Measurements from ENCODE around the gene KIAA0586. TPM values are rescaled to one million over a fixed set of nuclear protein-coding genes. Genes with fewer than 3 reads are reported as not detected.
"Not testable (repeated sequence)": the region's sequence is repeated elsewhere in the genome, so short reads cannot be mapped to it uniquely, and the experiment has no call there.

Gene KIAA0586
- total RNA-seq, 1 donor from 2014 or later: 26.9 TPM

- DNase-seq (ENCODE audit: low spot score in 2 of 2): no peak
- no peak for FAIRE-seq
Observed at GRCh38 chr14:58541633-58542022, 114.1 kb downstream of the KIAA0586 start.

- DNase-seq (ENCODE audit: low spot score in 2 of 2) (no peak), FAIRE-seq (no peak)
Observed at GRCh38 chr14:58543253-58543652, 115.7 kb downstream of the KIAA0586 start.

- FAIRE-seq: no peak
- DNase-seq (ENCODE audit: low spot score in 2 of 2): no peak
Observed at GRCh38 chr14:58547649-58548048, 120.1 kb downstream of the KIAA0586 start.

GRCh38 chr14:58549105-58549757, 121.7 kb downstream of the KIAA0586 start:
- no peak for FAIRE-seq

GRCh38 chr14:58553959-58554358, 126.4 kb downstream of the KIAA0586 start:
- DNase-seq (ENCODE audit: low spot score in 2 of 2) (no peak), FAIRE-seq (no peak)

More at GRCh38 chr14:58549105-58549757, 121.7 kb downstream of the KIAA0586 start:
- no peak for DNase-seq (ENCODE audit: low spot score in 2 of 2)

GRCh38 chr14:58555647-58556046, 128.1 kb downstream of the KIAA0586 start:
- DNase-seq (ENCODE audit: low spot score in 2 of 2): no peak

GRCh38 chr14:58557242-58557641, 129.7 kb downstream of the KIAA0586 start:
- FAIRE-seq: no peak
- no peak for DNase-seq (ENCODE audit: low spot score in 2 of 2)

More at GRCh38 chr14:58555647-58556046, 128.1 kb downstream of the KIAA0586 start:
- no peak for FAIRE-seq

GRCh38 chr14:58560208-58560607, 132.7 kb downstream of the KIAA0586 start:
- DNase-seq (ENCODE audit: low spot score in 2 of 2): no peak
- no peak for FAIRE-seq

GRCh38 chr14:58562141-58562540, 134.6 kb downstream of the KIAA0586 start:
- no peak for FAIRE-seq
- DNase-seq (ENCODE audit: low spot score in 2 of 2): no peak

- FAIRE-seq: no peak
- no peak for DNase-seq (ENCODE audit: low spot score in 2 of 2)
Observed at GRCh38 chr14:58563978-58564377, 136.5 kb downstream of the KIAA0586 start.

GRCh38 chr14:58565832-58566231, 138.3 kb downstream of the KIAA0586 start:
- DNase-seq (ENCODE audit: low spot score in 2 of 2): no peak
- no peak for FAIRE-seq

GRCh38 chr14:58566979-58567378, 139.5 kb downstream of the KIAA0586 start:
- FAIRE-seq (no peak), DNase-seq (ENCODE audit: low spot score in 2 of 2) (no peak)

GRCh38 chr14:58568322-58568721, 140.8 kb downstream of the KIAA0586 start:
- DNase-seq (ENCODE audit: low spot score in 2 of 2): no peak
- no peak for FAIRE-seq

GRCh38 chr14:58571256-58571655, 143.7 kb downstream of the KIAA0586 start:
- no peak for FAIRE-seq
- DNase-seq (ENCODE audit: low spot score in 2 of 2): no peak

GRCh38 chr14:58571769-58572472, 144.4 kb downstream of the KIAA0586 start:
- DNase-seq (ENCODE audit: low spot score in 2 of 2): no peak
- no peak for FAIRE-seq

GRCh38 chr14:58572473-58572853, 144.9 kb downstream of the KIAA0586 start:
- FAIRE-seq (no peak), DNase-seq (ENCODE audit: low spot score in 2 of 2) (no peak)

GRCh38 chr14:58572863-58573262, 145.3 kb downstream of the KIAA0586 start:
- DNase-seq (ENCODE audit: low spot score in 2 of 2) (no peak), FAIRE-seq (no peak)

GRCh38 chr14:58574623-58575022, 147.1 kb downstream of the KIAA0586 start:
- DNase-seq (ENCODE audit: low spot score in 2 of 2): no peak
- FAIRE-seq: no peak

GRCh38 chr14:58575956-58576355, 148.4 kb downstream of the KIAA0586 start:
- DNase-seq (ENCODE audit: low spot score in 2 of 2): no peak
- FAIRE-seq: no peak

- DNase-seq (ENCODE audit: low spot score in 2 of 2); FAIRE-seq: not testable (repeated sequence)
Observed at GRCh38 chr14:58580035-58580434, 152.5 kb downstream of the KIAA0586 start.

- not testable (repeated sequence) for FAIRE-seq; DNase-seq (ENCODE audit: low spot score in 2 of 2)
Observed at GRCh38 chr14:58581389-58581788, 153.9 kb downstream of the KIAA0586 start.

GRCh38 chr14:58584383-58584782, 156.9 kb downstream of the KIAA0586 start:
- FAIRE-seq: no peak
- DNase-seq (ENCODE audit: low spot score in 2 of 2): no peak
